ENCODE results near the gene NPPC. TPM values are rescaled to one million over a fixed set of nuclear protein-coding genes. Genes with fewer than 3 reads are reported as not detected.
"Not testable (repeated sequence)": the region's sequence is repeated elsewhere in the genome, so short reads cannot be mapped to it uniquely, and the experiment has no call there.

The NPPC gene
- total RNA-seq, 1 donor from 2014 or later = not detected

- DNase-seq (ENCODE audit: low read depth) (no peak), FAIRE-seq (no peak)
- TF ChIP-seq CTCF (IDR thresholded peaks at IDR 0.05; ENCODE audit: insufficient read depth, low read length, severe bottlenecking) = no peak
- Histone ChIP-seq H3K27me3 (ENCODE audit: control insufficient read depth, insufficient read depth, low read length) (no peaks in the 10 kb centered on the region), H3K36me3 (ENCODE audit: control insufficient read depth, insufficient read depth, low read length) (no peaks in the 10 kb centered on the region), H3K4me3 (ENCODE audit: low read depth, low read length) (no peak overlapping the region)
These were observed 21.5 kb upstream of the NPPC start for GRCh38 chr2:231947694-231948093.

GRCh38 chr2:231947112-231947511, 20.9 kb upstream of the NPPC start:
- H3K4me3 ChIP-seq (ENCODE audit: low read depth, low read length); FAIRE-seq; H3K27me3 ChIP-seq (ENCODE audit: control insufficient read depth, insufficient read depth, low read length); H3K36me3 ChIP-seq (ENCODE audit: control insufficient read depth, insufficient read depth, low read length); DNase-seq (ENCODE audit: low read depth): not testable (repeated sequence)

GRCh38 chr2:231946241-231946814, 20.1 kb upstream of the NPPC start:
- TF ChIP-seq CTCF (IDR thresholded peaks at IDR 0.05; ENCODE audit: insufficient read depth, low read length, severe bottlenecking) = no peak
- DNase-seq (ENCODE audit: low read depth) (no peak), FAIRE-seq (no peak)
- H3K36me3 ChIP-seq (ENCODE audit: control insufficient read depth, insufficient read depth, low read length) = no peaks in the 10 kb centered on the region
- no peaks in the 10 kb centered on the region for H3K27me3 ChIP-seq (ENCODE audit: control insufficient read depth, insufficient read depth, low read length)
- no peak overlapping the region for H3K4me3 ChIP-seq (ENCODE audit: low read depth, low read length)

GRCh38 chr2:231942180-231942579, 16.0 kb upstream of the NPPC start:
- Histone ChIP-seq H3K36me3 (ENCODE audit: control insufficient read depth, insufficient read depth, low read length) (no peaks in the 10 kb centered on the region), H3K27me3 (ENCODE audit: control insufficient read depth, insufficient read depth, low read length) (no peaks in the 10 kb centered on the region), H3K4me3 (ENCODE audit: low read depth, low read length) (no peak overlapping the region)
- DNase-seq (ENCODE audit: low read depth) = no peak
- no peak for TF ChIP-seq CTCF (IDR thresholded peaks at IDR 0.05; ENCODE audit: insufficient read depth, low read length, severe bottlenecking)
- FAIRE-seq = no peak

- no peak for FAIRE-seq
These were observed 15.5 kb upstream of the NPPC start for GRCh38 chr2:231941673-231942072.

GRCh38 chr2:231940795-231941194, 14.6 kb upstream of the NPPC start:
- Histone ChIP-seq H3K4me3 (ENCODE audit: low read depth, low read length) (no peak overlapping the region), H3K36me3 (ENCODE audit: control insufficient read depth, insufficient read depth, low read length) (no peaks in the 10 kb centered on the region), H3K27me3 (ENCODE audit: control insufficient read depth, insufficient read depth, low read length) (no peaks in the 10 kb centered on the region)
- FAIRE-seq (no peak), DNase-seq (ENCODE audit: low read depth) (no peak)
- TF ChIP-seq CTCF (IDR thresholded peaks at IDR 0.05; ENCODE audit: insufficient read depth, low read length, severe bottlenecking) = no peak

More at GRCh38 chr2:231941673-231942072, 15.5 kb upstream of the NPPC start:
- Histone ChIP-seq H3K4me3 (ENCODE audit: low read depth, low read length) (no peak overlapping the region), H3K36me3 (ENCODE audit: control insufficient read depth, insufficient read depth, low read length) (no peaks in the 10 kb centered on the region), H3K27me3 (ENCODE audit: control insufficient read depth, insufficient read depth, low read length) (no peaks in the 10 kb centered on the region)
- TF ChIP-seq CTCF (IDR thresholded peaks at IDR 0.05; ENCODE audit: insufficient read depth, low read length, severe bottlenecking) = no peak
- DNase-seq (ENCODE audit: low read depth) = no peak
